Renal cortex interstitium (tissue), 11 donors: Measurements from ENCODE around the gene FHL3. TPM values are rescaled to one million over a fixed set of nuclear protein-coding genes. Genes with fewer than 3 reads are reported as not detected.
"Not testable (repeated sequence)": the region's sequence is repeated elsewhere in the genome, so short reads cannot be mapped to it uniquely, and the experiment has no call there.

ENCODE experiments used
- DNase-seq, 11 donors: peaks; one replicate each; pipeline ENCODE4 v3.0.0-alpha.2; 2013; ENCODE audit warnings: low read depth in 9 of 11, low spot score in 4 of 11; ENCODE audit errors: extremely low read depth in 1 of 11
- polyA plus RNA-seq, 3 donors: library from polyadenylated mRNA; unstranded; fragments of 120-200 nt; gene quantifications; one replicate each; pipeline ENCODE4 v1.2.1, GENCODE V29; 2013; ENCODE audit not compliant: insufficient read length in 3 of 3

FHL3 gene
- polyA plus RNA-seq, 3 donors = 17.3 to 21.2 (median 18.9) TPM

- DNase-seq = no peak
These were observed 36.9 kb upstream of the FHL3 start for GRCh38 chr1:38041936-38042834.

GRCh38 chr1:38039331-38040088, 34.2 kb upstream of the FHL3 start:
- no peak for DNase-seq

- DNase-seq = no peak
These were observed 33.5 kb upstream of the FHL3 start for GRCh38 chr1:38038861-38039260.

- DNase-seq = no peak
These were observed 32.1 kb upstream of the FHL3 start for GRCh38 chr1:38037221-38037939.

- no peak for DNase-seq
These were observed 29.6 kb upstream of the FHL3 start for GRCh38 chr1:38034871-38035270.

- DNase-seq = not testable (repeated sequence)
These were observed 27.7 kb upstream of the FHL3 start for GRCh38 chr1:38032992-38033391.

GRCh38 chr1:38031513-38031866, 26.2 kb upstream of the FHL3 start:
- DNase-seq = no peak

GRCh38 chr1:38030596-38031512, 25.5 kb upstream of the FHL3 start:
- no peak for DNase-seq

GRCh38 chr1:38029685-38030511, 24.6 kb upstream of the FHL3 start:
- no peak for DNase-seq

GRCh38 chr1:38029081-38029681, 23.9 kb upstream of the FHL3 start:
- no peak for DNase-seq

- no peak for DNase-seq
These were observed 23.4 kb upstream of the FHL3 start for GRCh38 chr1:38028671-38029070.

GRCh38 chr1:38028105-38028591, 22.8 kb upstream of the FHL3 start:
- no peak for DNase-seq

- DNase-seq = no peak
These were observed 22.1 kb upstream of the FHL3 start for GRCh38 chr1:38027201-38028104.

- DNase-seq = no peak
These were observed 21.4 kb upstream of the FHL3 start for GRCh38 chr1:38026592-38027200.

GRCh38 chr1:38025664-38026063, 20.4 kb upstream of the FHL3 start:
- DNase-seq = no peak

- DNase-seq = no peak
These were observed 19.9 kb upstream of the FHL3 start for GRCh38 chr1:38025233-38025632.
